ENCODE measurements around the gene ERVFRD-1.

GRCh38 chr6:11097476-11097875, 14.0 kb downstream of the ERVFRD-1 start:
- TF ChIP-seq, protein P1, sequence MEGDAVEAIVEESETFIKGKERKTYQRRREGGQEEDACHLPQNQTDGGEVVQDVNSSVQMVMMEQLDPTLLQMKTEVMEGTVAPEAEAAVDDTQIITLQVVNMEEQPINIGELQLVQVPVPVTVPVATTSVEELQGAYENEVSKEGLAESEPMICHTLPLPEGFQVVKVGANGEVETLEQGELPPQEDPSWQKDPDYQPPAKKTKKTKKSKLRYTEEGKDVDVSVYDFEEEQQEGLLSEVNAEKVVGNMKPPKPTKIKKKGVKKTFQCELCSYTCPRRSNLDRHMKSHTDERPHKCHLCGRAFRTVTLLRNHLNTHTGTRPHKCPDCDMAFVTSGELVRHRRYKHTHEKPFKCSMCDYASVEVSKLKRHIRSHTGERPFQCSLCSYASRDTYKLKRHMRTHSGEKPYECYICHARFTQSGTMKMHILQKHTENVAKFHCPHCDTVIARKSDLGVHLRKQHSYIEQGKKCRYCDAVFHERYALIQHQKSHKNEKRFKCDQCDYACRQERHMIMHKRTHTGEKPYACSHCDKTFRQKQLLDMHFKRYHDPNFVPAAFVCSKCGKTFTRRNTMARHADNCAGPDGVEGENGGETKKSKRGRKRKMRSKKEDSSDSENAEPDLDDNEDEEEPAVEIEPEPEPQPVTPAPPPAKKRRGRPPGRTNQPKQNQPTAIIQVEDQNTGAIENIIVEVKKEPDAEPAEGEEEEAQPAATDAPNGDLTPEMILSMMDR (IDR thresholded peaks at IDR 0.05) = no peak
- no peak for TF ChIP-seq POLR2A (IDR thresholded peaks at IDR 0.05; ENCODE audit: low read depth)
- no peak for TF ChIP-seq POLR2AphosphoS5 (IDR thresholded peaks at IDR 0.05)

All from esophagus muscularis mucosa (tissue), 3 donors.